Left renal cortex interstitium (tissue), 4 donors: ENCODE measurements around the gene PCYT2. TPM values are rescaled to one million over a fixed set of nuclear protein-coding genes. Genes with fewer than 3 reads are reported as not detected.
"Not testable (repeated sequence)": the region's sequence is repeated elsewhere in the genome, so short reads cannot be mapped to it uniquely, and the experiment has no call there.

Source experiments
- DNase-seq, 4 donors: peaks; one replicate each; pipeline ENCODE4 v3.0.0-alpha.2; 2013; ENCODE audit warnings: low read depth in 4 of 4, low spot score in 2 of 4, missing footprints in 1 of 4
- polyA plus RNA-seq, 4 donors: library from polyadenylated mRNA; unstranded; fragments of 120-200 nt; gene quantifications; one replicate each; pipeline ENCODE4 v1.2.1, GENCODE V29; 2013; ENCODE audit not compliant: insufficient read length in 4 of 4

PCYT2 gene
- polyA plus RNA-seq, 4 donors, result 45.7 to 55.9 (median 49.5) TPM

- DNase-seq, result peak; percentile 71 to 93 (median 90)
These were observed 16.7 kb upstream of the PCYT2 start, which contains the start of gene MAFG for GRCh38 chr17:81927653-81928543. MAFG (minus strand) TSS chr17:81927735; CDS start chr17:81923185, 4,550 bp downstream.

GRCh38 chr17:81927152-81927652 lies 16.0 kb upstream of the PCYT2 start:
- DNase-seq, result no peak

GRCh38 chr17:81926451-81927151 lies 15.4 kb upstream of the PCYT2 start:
- DNase-seq, result no peak

GRCh38 chr17:81925860-81926450 lies 14.8 kb upstream of the PCYT2 start:
- DNase-seq, result no peak

GRCh38 chr17:81924557-81925532 lies 13.6 kb upstream of the PCYT2 start:
- DNase-seq, result no peak

- no peak for DNase-seq
These were observed 12.4 kb upstream of the PCYT2 start for GRCh38 chr17:81923302-81924260.

- DNase-seq, result no peak
These were observed 11.5 kb upstream of the PCYT2 start for GRCh38 chr17:81922566-81923301.

GRCh38 chr17:81921996-81922565 lies 10.9 kb upstream of the PCYT2 start:
- no peak for DNase-seq

GRCh38 chr17:81921537-81921862 lies 10.3 kb upstream of the PCYT2 start:
- no peak for DNase-seq

- no peak for DNase-seq
These were observed 9.7 kb upstream of the PCYT2 start for GRCh38 chr17:81920612-81921536.

- DNase-seq, result no peak
These were observed 7.8 kb upstream of the PCYT2 start for GRCh38 chr17:81918832-81919545.

GRCh38 chr17:81918333-81918669 lies 7.1 kb upstream of the PCYT2 start:
- DNase-seq, result not testable (repeated sequence)

GRCh38 chr17:81917565-81918332 lies 6.5 kb upstream of the PCYT2 start, which contains the start of gene SIRT7:
SIRT7 (minus strand) TSS chr17:81918176; CDS start chr17:81918131, 45 bp downstream.
- peak in 1 of 4 donors; percentile 61 for DNase-seq

- DNase-seq, result no peak
These were observed 5.2 kb upstream of the PCYT2 start for GRCh38 chr17:81916234-81917001.

GRCh38 chr17:81915331-81915730 lies 4.1 kb upstream of the PCYT2 start:
- DNase-seq, result no peak
